ENCODE data around the gene TIAM2.

The TIAM2 gene

DNA sequence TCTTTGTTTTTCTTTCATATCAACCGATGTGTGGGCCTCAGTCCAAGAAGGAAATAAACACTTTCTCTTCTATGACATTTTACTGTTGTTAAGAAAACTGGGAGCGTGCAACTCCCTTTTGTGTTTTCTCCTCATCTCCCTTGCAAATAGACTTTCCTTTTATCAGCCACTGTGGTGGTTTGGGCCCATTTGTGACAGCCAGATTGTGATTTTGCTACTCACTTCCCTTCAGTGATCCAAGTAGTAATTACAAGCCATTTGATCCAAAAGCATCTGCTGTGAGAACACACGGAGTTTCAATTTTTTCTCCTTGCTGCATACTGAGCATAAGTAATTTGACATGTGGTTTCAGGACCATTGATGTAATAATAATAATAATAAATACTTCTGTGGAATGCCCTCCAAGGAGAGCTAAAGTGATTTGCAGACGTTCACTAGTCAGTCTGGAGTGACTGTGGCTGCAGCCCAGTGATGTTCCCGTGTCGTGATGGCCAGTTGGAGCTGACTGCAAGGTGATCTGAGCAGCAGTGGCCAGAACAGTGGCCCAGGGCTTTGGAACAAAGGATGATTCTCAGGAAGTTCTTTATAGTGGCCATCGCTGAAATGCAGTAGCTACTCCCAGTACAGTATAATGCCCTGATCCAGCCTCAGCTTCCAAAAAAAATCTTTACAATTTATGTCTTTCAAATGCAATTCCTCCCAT, 176.8 kb downstream of the TIAM2 start:
- TF ChIP-seq, protein P1, sequence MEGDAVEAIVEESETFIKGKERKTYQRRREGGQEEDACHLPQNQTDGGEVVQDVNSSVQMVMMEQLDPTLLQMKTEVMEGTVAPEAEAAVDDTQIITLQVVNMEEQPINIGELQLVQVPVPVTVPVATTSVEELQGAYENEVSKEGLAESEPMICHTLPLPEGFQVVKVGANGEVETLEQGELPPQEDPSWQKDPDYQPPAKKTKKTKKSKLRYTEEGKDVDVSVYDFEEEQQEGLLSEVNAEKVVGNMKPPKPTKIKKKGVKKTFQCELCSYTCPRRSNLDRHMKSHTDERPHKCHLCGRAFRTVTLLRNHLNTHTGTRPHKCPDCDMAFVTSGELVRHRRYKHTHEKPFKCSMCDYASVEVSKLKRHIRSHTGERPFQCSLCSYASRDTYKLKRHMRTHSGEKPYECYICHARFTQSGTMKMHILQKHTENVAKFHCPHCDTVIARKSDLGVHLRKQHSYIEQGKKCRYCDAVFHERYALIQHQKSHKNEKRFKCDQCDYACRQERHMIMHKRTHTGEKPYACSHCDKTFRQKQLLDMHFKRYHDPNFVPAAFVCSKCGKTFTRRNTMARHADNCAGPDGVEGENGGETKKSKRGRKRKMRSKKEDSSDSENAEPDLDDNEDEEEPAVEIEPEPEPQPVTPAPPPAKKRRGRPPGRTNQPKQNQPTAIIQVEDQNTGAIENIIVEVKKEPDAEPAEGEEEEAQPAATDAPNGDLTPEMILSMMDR (IDR thresholded peaks at IDR 0.05; ENCODE audit: control insufficient read depth, insufficient read depth, low read depth, low read length, missing control alignments), result no peak
- DNase-seq (ENCODE audit: low read depth), result no peak
- no peak overlapping the region for H3K4me3 ChIP-seq (ENCODE audit: control insufficient read depth, low read depth, low read length)

DNA sequence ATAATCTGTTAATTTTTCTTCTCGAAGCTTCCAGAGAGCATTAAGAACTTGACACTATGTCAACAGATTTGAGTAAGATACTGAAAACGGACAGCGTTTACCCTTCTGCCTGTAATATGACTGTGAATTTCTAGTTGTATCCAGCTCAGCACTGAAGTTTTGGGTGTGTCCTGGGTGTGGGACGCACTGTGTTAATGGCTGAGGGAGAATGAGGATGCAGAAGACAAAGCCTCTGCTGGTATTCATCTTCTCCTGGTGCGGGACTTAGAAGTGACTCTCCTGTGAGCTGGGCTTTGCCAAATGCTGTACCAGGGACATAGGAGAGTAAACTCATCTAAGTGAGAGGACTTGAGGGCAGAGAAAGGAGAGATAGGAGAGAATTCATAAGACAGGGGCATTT, 178.4 kb downstream of the TIAM2 start:
- TF ChIP-seq, protein P1 (IDR thresholded peaks at IDR 0.05; ENCODE audit: control insufficient read depth, insufficient read depth, low read depth, low read length, missing control alignments), result no peak
- DNase-seq (ENCODE audit: low read depth), result no peak
- H3K4me3 ChIP-seq (ENCODE audit: control insufficient read depth, low read depth, low read length), result no peak overlapping the region

DNA sequence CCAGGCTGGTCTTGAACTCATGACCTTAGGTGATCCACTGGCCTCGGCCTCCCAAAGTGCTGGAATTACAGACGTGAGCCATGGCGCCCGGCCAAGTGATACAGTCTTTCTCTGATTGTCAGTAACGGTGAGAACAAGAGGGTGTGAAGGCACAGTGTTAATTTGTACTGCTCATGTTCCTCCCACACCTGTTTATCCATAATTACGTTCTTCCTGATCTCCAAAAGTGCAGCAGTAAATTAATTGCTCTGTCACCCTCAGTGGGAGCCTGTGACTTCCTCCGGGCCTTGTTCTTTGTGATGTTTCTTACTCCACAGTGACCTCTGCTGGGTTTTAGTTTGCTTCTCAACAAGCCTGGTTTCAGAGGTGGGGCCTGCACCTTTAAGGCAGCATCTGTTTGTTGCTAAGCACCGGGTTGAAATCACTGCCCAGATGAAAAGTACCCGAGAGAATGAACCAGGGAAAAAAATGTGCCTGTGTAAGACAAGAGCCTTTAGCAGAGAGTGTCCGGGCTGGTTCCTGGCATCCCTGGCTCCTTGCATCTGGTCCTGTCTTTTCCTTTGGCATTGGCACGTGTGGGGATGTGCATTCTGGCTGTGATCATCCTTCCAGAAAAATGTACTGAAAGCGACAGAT, 179.6 kb downstream of the TIAM2 start:
- TF ChIP-seq, protein P1 (IDR thresholded peaks at IDR 0.05; ENCODE audit: control insufficient read depth, insufficient read depth, low read depth, low read length, missing control alignments), result peak; percentile 75
- peak; percentile 70 for DNase-seq (ENCODE audit: low read depth)
- H3K4me3 ChIP-seq (ENCODE audit: control insufficient read depth, low read depth, low read length), result no peak overlapping the region

DNA sequence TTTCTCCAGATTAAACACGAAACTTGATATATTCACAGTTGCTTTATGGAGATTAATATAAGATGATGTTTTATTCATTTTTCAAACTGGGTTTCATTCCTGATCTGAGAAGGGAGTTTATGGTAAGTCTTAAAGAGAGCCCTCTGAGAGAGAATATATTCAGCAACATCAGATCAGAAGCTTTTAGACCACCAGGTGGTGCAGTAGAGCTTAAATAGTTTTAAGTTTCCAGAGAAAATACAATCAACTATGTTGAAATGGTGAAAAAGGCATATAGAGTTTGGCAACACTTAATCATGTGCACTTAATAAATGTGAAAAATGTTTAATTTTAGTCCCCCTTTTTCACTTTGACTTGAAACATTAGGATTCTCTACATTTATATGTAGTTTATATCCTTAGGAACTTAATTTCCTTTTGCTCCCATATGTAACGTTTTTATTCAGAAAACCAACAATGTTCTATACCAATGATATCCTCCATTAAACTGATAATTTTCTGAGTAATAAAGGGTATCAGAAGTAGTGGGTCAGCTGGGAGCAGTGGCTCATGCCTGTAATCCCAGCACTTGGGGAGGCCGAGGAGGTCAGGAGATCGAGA, 182.3 kb downstream of the TIAM2 start:
- DNase-seq (ENCODE audit: low read depth), result no peak
- TF ChIP-seq, protein P1 (IDR thresholded peaks at IDR 0.05; ENCODE audit: control insufficient read depth, insufficient read depth, low read depth, low read length, missing control alignments), result peak; percentile 57
- H3K4me3 ChIP-seq (ENCODE audit: control insufficient read depth, low read depth, low read length), result no peak overlapping the region

DNA sequence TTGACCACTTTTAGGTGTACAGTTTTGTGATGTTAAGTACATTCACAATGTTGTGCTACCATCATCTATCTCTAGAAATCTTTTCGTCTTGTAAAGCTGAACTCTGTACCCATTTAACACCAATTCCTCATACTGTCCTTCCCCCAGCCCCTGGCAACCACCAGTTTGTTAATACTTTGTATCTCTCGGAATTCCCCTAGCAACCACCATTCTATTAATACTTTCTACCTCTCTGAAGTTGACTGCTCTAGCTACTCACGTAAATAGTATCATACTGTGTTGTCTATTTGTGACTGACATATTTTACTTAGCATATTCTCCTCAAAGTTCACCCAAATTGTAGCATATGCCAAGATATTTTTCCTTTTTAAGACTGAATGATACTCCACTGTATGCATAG, 186.4 kb downstream of the TIAM2 start:
- H3K4me3 ChIP-seq (ENCODE audit: control insufficient read depth, low read depth, low read length), result no peak overlapping the region
- TF ChIP-seq, protein P1 (IDR thresholded peaks at IDR 0.05; ENCODE audit: control insufficient read depth, insufficient read depth, low read depth, low read length, missing control alignments), result no peak
- no peak for DNase-seq (ENCODE audit: low read depth)

DNA sequence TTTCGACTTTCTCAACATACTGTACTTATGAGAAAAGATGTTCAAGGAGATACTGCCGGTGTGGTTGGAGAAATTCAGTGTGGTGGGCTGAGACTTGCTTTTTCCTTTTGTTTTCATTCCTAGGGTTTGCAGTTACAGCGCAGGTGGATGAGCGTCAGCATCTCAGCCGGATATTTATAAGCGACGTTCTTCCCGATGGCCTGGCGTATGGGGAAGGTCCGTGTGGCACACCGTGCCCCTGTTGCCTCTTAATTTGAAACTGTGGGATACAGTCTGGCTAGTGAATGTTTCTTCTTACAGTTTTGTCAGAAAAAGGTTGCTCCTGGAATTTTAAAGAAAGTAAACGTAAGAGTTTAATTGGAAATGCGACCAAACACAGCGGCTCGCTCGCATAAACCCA, 187.0 kb downstream of the TIAM2 start:
- no peak for DNase-seq (ENCODE audit: low read depth)
- no peak overlapping the region for H3K4me3 ChIP-seq (ENCODE audit: control insufficient read depth, low read depth, low read length)
- TF ChIP-seq, protein P1 (IDR thresholded peaks at IDR 0.05; ENCODE audit: control insufficient read depth, insufficient read depth, low read depth, low read length, missing control alignments), result no peak
